ENCODE data around the gene CYTL1.

CYTL1 gene

DNA sequence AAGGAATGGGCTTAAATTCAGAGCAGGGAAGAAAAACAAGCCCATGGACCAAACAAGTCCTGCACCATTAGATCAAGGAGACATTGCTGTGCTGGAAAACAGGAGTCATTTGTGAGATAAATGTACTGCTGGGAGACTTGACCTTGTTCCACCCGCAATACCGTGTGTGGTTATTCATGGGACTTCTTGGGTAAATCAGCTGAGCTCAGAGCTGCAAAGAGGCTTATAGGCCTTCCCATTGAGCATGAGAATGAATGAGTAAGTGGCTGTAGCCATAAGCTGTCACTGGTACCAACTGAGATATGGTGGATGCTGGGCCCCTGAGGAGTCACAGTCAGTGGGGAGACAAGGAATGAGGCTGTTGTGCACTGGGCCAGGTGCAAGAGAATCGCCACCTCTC lies 2.3 kb upstream of the CYTL1 start:
- TF ChIP-seq EZH2phosphoT487 (IDR thresholded peaks at IDR 0.05; ENCODE audit: low read depth), result no peak
- Histone ChIP-seq H2AFZ (ENCODE audit: low read depth, low read length) (no peak overlapping the region), H3K4me3 (ENCODE audit: low read length) (no peak overlapping the region), H3K27me3 (ENCODE audit: low read depth, low read length) (peaks cover 10% of the 10 kb centered on the region), H3K9me3 (ENCODE audit: insufficient read depth, low read length) (no peaks in the 10 kb centered on the region), H3K9ac (ENCODE audit: low read length) (no peak overlapping the region), H3K36me3 (replicated peaks; ENCODE audit: low read depth, low read length) (no peaks in the 10 kb centered on the region), H3K4me1 (ENCODE audit: low read length) (no peaks in the 10 kb centered on the region), H4K20me1 (ENCODE audit: insufficient read depth, low read length) (no peaks in the 10 kb centered on the region), H3K27ac (ENCODE audit: low read length) (no peak overlapping the region), H3K79me2 (ENCODE audit: low read length) (no peaks in the 10 kb centered on the region), H3K4me2 (ENCODE audit: low read length) (no peak overlapping the region)

DNA sequence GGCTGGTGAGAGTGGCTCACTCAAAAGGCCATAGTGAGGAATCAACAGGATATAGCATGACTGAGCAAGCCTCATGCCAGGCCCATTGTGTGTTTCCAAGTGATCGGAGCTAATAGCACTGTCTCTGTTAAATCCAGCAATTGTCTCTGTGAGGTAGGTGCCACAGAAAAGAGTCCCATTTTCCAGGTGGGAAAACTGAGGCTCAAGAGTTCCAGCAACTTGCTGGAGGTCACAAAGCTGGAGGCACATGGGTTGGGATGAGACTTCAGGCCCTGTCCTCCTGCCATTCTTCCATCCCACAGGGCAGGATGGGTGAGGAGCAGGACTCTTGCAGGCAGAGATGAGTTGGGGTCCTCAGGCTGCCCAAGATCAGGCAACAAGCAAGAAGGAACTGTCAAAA lies 1.1 kb upstream of the CYTL1 start:
- Histone ChIP-seq H3K4me2 (ENCODE audit: low read length) (no peak overlapping the region), H3K9me3 (ENCODE audit: insufficient read depth, low read length) (no peaks in the 10 kb centered on the region), H2AFZ (ENCODE audit: low read depth, low read length) (no peak overlapping the region), H4K20me1 (ENCODE audit: insufficient read depth, low read length) (no peaks in the 10 kb centered on the region), H3K79me2 (ENCODE audit: low read length) (no peaks in the 10 kb centered on the region), H3K27me3 (ENCODE audit: low read depth, low read length) (peaks cover 13% of the 10 kb centered on the region), H3K4me3 (ENCODE audit: low read length) (no peak overlapping the region), H3K4me1 (ENCODE audit: low read length) (no peaks in the 10 kb centered on the region), H3K27ac (ENCODE audit: low read length) (no peak overlapping the region), H3K36me3 (replicated peaks; ENCODE audit: low read depth, low read length) (no peaks in the 10 kb centered on the region), H3K9ac (ENCODE audit: low read length) (no peak overlapping the region)
- TF ChIP-seq, protein P1, sequence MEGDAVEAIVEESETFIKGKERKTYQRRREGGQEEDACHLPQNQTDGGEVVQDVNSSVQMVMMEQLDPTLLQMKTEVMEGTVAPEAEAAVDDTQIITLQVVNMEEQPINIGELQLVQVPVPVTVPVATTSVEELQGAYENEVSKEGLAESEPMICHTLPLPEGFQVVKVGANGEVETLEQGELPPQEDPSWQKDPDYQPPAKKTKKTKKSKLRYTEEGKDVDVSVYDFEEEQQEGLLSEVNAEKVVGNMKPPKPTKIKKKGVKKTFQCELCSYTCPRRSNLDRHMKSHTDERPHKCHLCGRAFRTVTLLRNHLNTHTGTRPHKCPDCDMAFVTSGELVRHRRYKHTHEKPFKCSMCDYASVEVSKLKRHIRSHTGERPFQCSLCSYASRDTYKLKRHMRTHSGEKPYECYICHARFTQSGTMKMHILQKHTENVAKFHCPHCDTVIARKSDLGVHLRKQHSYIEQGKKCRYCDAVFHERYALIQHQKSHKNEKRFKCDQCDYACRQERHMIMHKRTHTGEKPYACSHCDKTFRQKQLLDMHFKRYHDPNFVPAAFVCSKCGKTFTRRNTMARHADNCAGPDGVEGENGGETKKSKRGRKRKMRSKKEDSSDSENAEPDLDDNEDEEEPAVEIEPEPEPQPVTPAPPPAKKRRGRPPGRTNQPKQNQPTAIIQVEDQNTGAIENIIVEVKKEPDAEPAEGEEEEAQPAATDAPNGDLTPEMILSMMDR (IDR thresholded peaks at IDR 0.05; ENCODE audit: low read depth, low read length), result no peak
- TF ChIP-seq EZH2phosphoT487 (IDR thresholded peaks at IDR 0.05; ENCODE audit: low read depth), result no peak

DNA sequence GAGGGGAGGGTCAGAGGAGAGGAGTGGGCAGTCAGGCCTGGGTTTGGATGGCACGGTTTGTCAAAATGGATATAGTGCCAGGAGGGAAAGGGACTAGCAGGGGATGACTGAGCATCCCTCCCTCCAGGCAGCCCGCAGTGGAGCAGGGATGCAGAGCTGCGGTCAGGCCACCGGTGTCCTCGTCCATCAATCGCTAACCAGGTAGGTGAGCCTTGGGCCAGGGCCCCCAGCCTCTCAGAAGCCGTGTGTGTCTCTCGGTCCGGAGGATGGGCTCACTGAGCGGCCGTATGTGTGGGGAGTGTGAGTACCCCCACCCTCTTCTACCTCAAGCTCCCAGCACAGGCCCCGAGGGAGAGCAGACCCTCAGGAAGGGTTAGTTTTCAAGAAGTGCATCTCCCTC lies 538 bp upstream of the CYTL1 start:
- no peaks in the 10 kb centered on the region for H3K9me3 ChIP-seq (ENCODE audit: insufficient read depth, low read length)
- H3K9ac ChIP-seq (ENCODE audit: low read length), result no peak overlapping the region
- H3K4me2 ChIP-seq (ENCODE audit: low read length), result no peak overlapping the region
- no peaks in the 10 kb centered on the region for H3K4me1 ChIP-seq (ENCODE audit: low read length)
- no peaks in the 10 kb centered on the region for H4K20me1 ChIP-seq (ENCODE audit: insufficient read depth, low read length)
- no peak overlapping the region for H2AFZ ChIP-seq (ENCODE audit: low read depth, low read length)
- H3K4me3 ChIP-seq (ENCODE audit: low read length), result no peak overlapping the region
- no peak overlapping the region for H3K27ac ChIP-seq (ENCODE audit: low read length)
- H3K79me2 ChIP-seq (ENCODE audit: low read length), result no peaks in the 10 kb centered on the region
- H3K36me3 ChIP-seq (replicated peaks; ENCODE audit: low read depth, low read length), result no peaks in the 10 kb centered on the region
- H3K27me3 ChIP-seq (ENCODE audit: low read depth, low read length), result peaks cover 13% of the 10 kb centered on the region
- TF ChIP-seq EZH2phosphoT487 (IDR thresholded peaks at IDR 0.05; ENCODE audit: low read depth), result no peak
- TF ChIP-seq, protein P1 (IDR thresholded peaks at IDR 0.05; ENCODE audit: low read depth, low read length), result no peak

DNA sequence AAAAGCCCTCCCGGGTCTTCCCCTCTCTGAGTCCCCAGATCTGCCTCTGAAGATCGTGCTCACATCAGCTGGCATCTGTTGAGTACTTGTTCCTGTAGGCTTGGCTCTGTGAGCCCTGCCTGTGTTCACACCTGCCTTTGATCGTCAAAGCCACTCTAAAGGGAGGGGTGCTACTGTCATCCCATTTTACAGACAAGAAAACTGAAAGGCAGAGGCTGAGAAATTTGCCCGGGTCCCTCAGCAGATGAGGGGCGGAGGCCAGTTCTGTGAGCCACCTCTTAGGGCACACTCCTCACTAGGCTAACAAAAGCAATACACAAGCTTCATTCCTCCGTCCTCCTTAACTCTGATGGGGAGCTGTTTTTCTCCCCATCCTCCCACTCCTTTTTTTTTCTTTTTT lies 655 bp downstream of the CYTL1 start:
- no peak overlapping the region for H3K4me2 ChIP-seq (ENCODE audit: low read length)
- H3K27ac ChIP-seq (ENCODE audit: low read length), result no peak overlapping the region
- H3K9me3 ChIP-seq (ENCODE audit: insufficient read depth, low read length), result no peaks in the 10 kb centered on the region
- H3K27me3 ChIP-seq (ENCODE audit: low read depth, low read length), result peaks cover 22% of the 10 kb centered on the region
- H3K79me2 ChIP-seq (ENCODE audit: low read length), result no peaks in the 10 kb centered on the region
- H4K20me1 ChIP-seq (ENCODE audit: insufficient read depth, low read length), result no peaks in the 10 kb centered on the region
- H3K4me3 ChIP-seq (ENCODE audit: low read length), result no peak overlapping the region
- H2AFZ ChIP-seq (ENCODE audit: low read depth, low read length), result no peak overlapping the region
- no peaks in the 10 kb centered on the region for H3K4me1 ChIP-seq (ENCODE audit: low read length)
- no peaks in the 10 kb centered on the region for H3K36me3 ChIP-seq (replicated peaks; ENCODE audit: low read depth, low read length)
- TF ChIP-seq EZH2phosphoT487 (IDR thresholded peaks at IDR 0.05; ENCODE audit: low read depth), result no peak
- H3K9ac ChIP-seq (ENCODE audit: low read length), result no peak overlapping the region

GRCh38 chr4:5018096-5018495 lies 1.2 kb downstream of the CYTL1 start:
- H3K9me3 ChIP-seq (ENCODE audit: insufficient read depth, low read length), result no peaks in the 10 kb centered on the region
- H3K36me3 ChIP-seq (replicated peaks; ENCODE audit: low read depth, low read length), result no peaks in the 10 kb centered on the region
- no peak overlapping the region for H3K9ac ChIP-seq (ENCODE audit: low read length)
- H3K4me1 ChIP-seq (ENCODE audit: low read length), result no peaks in the 10 kb centered on the region
- H2AFZ ChIP-seq (ENCODE audit: low read depth, low read length), result no peak overlapping the region
- H3K27ac ChIP-seq (ENCODE audit: low read length), result no peak overlapping the region
- H3K4me3 ChIP-seq (ENCODE audit: low read length), result no peak overlapping the region
- TF ChIP-seq EZH2phosphoT487 (IDR thresholded peaks at IDR 0.05; ENCODE audit: low read depth), result no peak
- TF ChIP-seq, protein P1 (IDR thresholded peaks at IDR 0.05; ENCODE audit: low read depth, low read length), result peak; percentile 11; the same call in 1 of the 2 replicates
- peaks cover 22% of the 10 kb centered on the region for H3K27me3 ChIP-seq (ENCODE audit: low read depth, low read length)
- no peaks in the 10 kb centered on the region for H3K79me2 ChIP-seq (ENCODE audit: low read length)
- H4K20me1 ChIP-seq (ENCODE audit: insufficient read depth, low read length), result no peaks in the 10 kb centered on the region
- H3K4me2 ChIP-seq (ENCODE audit: low read length), result no peak overlapping the region

Measured in OCI-LY3 (cell line).